ENCODE data around the gene EPB41. TPM values are rescaled to one million over a fixed set of nuclear protein-coding genes. Genes with fewer than 3 reads are reported as not detected.

The EPB41 gene
- total RNA-seq, 1 experiment from 2014 or later: 17.3 TPM

GRCh38 chr1:28877132-28877781 lies 37.1 kb upstream of the EPB41 start:
- no peaks in the 10 kb centered on the region for H4K20me1 ChIP-seq (ENCODE audit: insufficient read depth, low read depth, low read length)
- H3K79me2 ChIP-seq (ENCODE audit: low read length): no peaks in the 10 kb centered on the region
- H2AFZ ChIP-seq (ENCODE audit: low read length): no peak overlapping the region
- no peaks in the 10 kb centered on the region for H3K9me2 ChIP-seq (replicated peaks; ENCODE audit: insufficient read depth, low read length)
- H3K27me3 ChIP-seq (ENCODE audit: low read length): no peaks in the 10 kb centered on the region
- H3K4me2 ChIP-seq (ENCODE audit: low read depth, low read length, poor library complexity, severe bottlenecking): no peak overlapping the region
- no peaks in the 10 kb centered on the region for H3K36me3 ChIP-seq (ENCODE audit: insufficient read depth, low read length)
- peak; percentile 91 for DNase-seq
- peaks cover 5% of the 10 kb centered on the region; the same call in 1 of the 2 replicates for H3K4me1 ChIP-seq (ENCODE audit: low read length)
- no peak overlapping the region for H3K27ac ChIP-seq (ENCODE audit: low read length)
- no peak overlapping the region for H3K4me3 ChIP-seq (ENCODE audit: low read length)
- no peak overlapping the region for H3K9ac ChIP-seq (ENCODE audit: low read length)
- no peaks in the 10 kb centered on the region for H3K9me3 ChIP-seq (ENCODE audit: low read length)

- Histone ChIP-seq H2AFZ (ENCODE audit: low read length) (no peak overlapping the region), H3K27me3 (ENCODE audit: low read length) (no peaks in the 10 kb centered on the region)
Observed at GRCh38 chr1:28878796-28879195, 35.6 kb upstream of the EPB41 start.

GRCh38 chr1:28882009-28882628 lies 32.2 kb upstream of the EPB41 start:
- no peaks in the 10 kb centered on the region for H3K36me3 ChIP-seq (ENCODE audit: insufficient read depth, low read length)
- no peak overlapping the region for H3K4me3 ChIP-seq (ENCODE audit: low read length)
- peak; percentile 89 for DNase-seq
- no peaks in the 10 kb centered on the region for H3K27me3 ChIP-seq (ENCODE audit: low read length)
- H4K20me1 ChIP-seq (ENCODE audit: insufficient read depth, low read depth, low read length): no peaks in the 10 kb centered on the region
- no peak overlapping the region for H3K27ac ChIP-seq (ENCODE audit: low read length)
- no peaks in the 10 kb centered on the region for H3K9me2 ChIP-seq (replicated peaks; ENCODE audit: insufficient read depth, low read length)
- H3K9ac ChIP-seq (ENCODE audit: low read length): no peak overlapping the region
- H3K4me2 ChIP-seq (ENCODE audit: low read depth, low read length, poor library complexity, severe bottlenecking): peak overlapping the region; percentile 9
- H3K9me3 ChIP-seq (ENCODE audit: low read length): no peaks in the 10 kb centered on the region
- no peaks in the 10 kb centered on the region for H3K79me2 ChIP-seq (ENCODE audit: low read length)
- peaks cover 30% of the 10 kb centered on the region for H3K4me1 ChIP-seq (ENCODE audit: low read length)
- H2AFZ ChIP-seq (ENCODE audit: low read length): peak overlapping the region; percentile 27; the same call in 1 of the 2 replicates

More at GRCh38 chr1:28878796-28879195, 35.6 kb upstream of the EPB41 start:
- H4K20me1 ChIP-seq (ENCODE audit: insufficient read depth, low read depth, low read length): no peaks in the 10 kb centered on the region
- no peaks in the 10 kb centered on the region for H3K9me3 ChIP-seq (ENCODE audit: low read length)
- H3K4me1 ChIP-seq (ENCODE audit: low read length): peaks cover 12% of the 10 kb centered on the region
- H3K9me2 ChIP-seq (replicated peaks; ENCODE audit: insufficient read depth, low read length): no peaks in the 10 kb centered on the region
- no peak overlapping the region for H3K27ac ChIP-seq (ENCODE audit: low read length)
- H3K4me3 ChIP-seq (ENCODE audit: low read length): no peak overlapping the region
- no peaks in the 10 kb centered on the region for H3K79me2 ChIP-seq (ENCODE audit: low read length)
- H3K9ac ChIP-seq (ENCODE audit: low read length): no peak overlapping the region
- H3K4me2 ChIP-seq (ENCODE audit: low read depth, low read length, poor library complexity, severe bottlenecking): no peak overlapping the region
- DNase-seq: no peak
- H3K36me3 ChIP-seq (ENCODE audit: insufficient read depth, low read length): no peaks in the 10 kb centered on the region

- H3K27ac ChIP-seq (ENCODE audit: low read length): no peak overlapping the region
- peak overlapping the region; percentile 87; the same call in 1 of the 2 replicates for H2AFZ ChIP-seq (ENCODE audit: low read length)
- peak overlapping the region; percentile 45; the same call in 1 of the 2 replicates for H3K4me3 ChIP-seq (ENCODE audit: low read length)
Observed at GRCh38 chr1:28883242-28883616, 31.1 kb upstream of the EPB41 start.

GRCh38 chr1:28885472-28885877 lies 28.9 kb upstream of the EPB41 start:
- H3K36me3 ChIP-seq (ENCODE audit: insufficient read depth, low read length): no peaks in the 10 kb centered on the region
- no peaks in the 10 kb centered on the region for H3K79me2 ChIP-seq (ENCODE audit: low read length)
- H3K9me2 ChIP-seq (replicated peaks; ENCODE audit: insufficient read depth, low read length): no peaks in the 10 kb centered on the region
- no peak overlapping the region for H3K4me2 ChIP-seq (ENCODE audit: low read depth, low read length, poor library complexity, severe bottlenecking)
- no peak overlapping the region for H3K9ac ChIP-seq (ENCODE audit: low read length)
- no peak overlapping the region for H3K4me3 ChIP-seq (ENCODE audit: low read length)
- DNase-seq: no peak
- H3K27ac ChIP-seq (ENCODE audit: low read length): no peak overlapping the region
- no peak overlapping the region for H2AFZ ChIP-seq (ENCODE audit: low read length)
- H3K27me3 ChIP-seq (ENCODE audit: low read length): no peaks in the 10 kb centered on the region
- peaks cover 38% of the 10 kb centered on the region for H3K4me1 ChIP-seq (ENCODE audit: low read length)
- H3K9me3 ChIP-seq (ENCODE audit: low read length): no peaks in the 10 kb centered on the region
- no peaks in the 10 kb centered on the region for H4K20me1 ChIP-seq (ENCODE audit: insufficient read depth, low read depth, low read length)

More at GRCh38 chr1:28883242-28883616, 31.1 kb upstream of the EPB41 start:
- H3K9me3 ChIP-seq (ENCODE audit: low read length): no peaks in the 10 kb centered on the region
- DNase-seq: no peak
- no peaks in the 10 kb centered on the region for H3K9me2 ChIP-seq (replicated peaks; ENCODE audit: insufficient read depth, low read length)
- H3K4me1 ChIP-seq (ENCODE audit: low read length): peaks cover 38% of the 10 kb centered on the region
- peak overlapping the region; percentile 31 for H3K9ac ChIP-seq (ENCODE audit: low read length)
- no peaks in the 10 kb centered on the region for H3K27me3 ChIP-seq (ENCODE audit: low read length)
- H3K4me2 ChIP-seq (ENCODE audit: low read depth, low read length, poor library complexity, severe bottlenecking): peak overlapping the region; percentile 60
- no peaks in the 10 kb centered on the region for H3K36me3 ChIP-seq (ENCODE audit: insufficient read depth, low read length)
- no peaks in the 10 kb centered on the region for H3K79me2 ChIP-seq (ENCODE audit: low read length)
- H4K20me1 ChIP-seq (ENCODE audit: insufficient read depth, low read depth, low read length): no peaks in the 10 kb centered on the region

- H3K79me2 ChIP-seq (ENCODE audit: low read length): no peaks in the 10 kb centered on the region
- H3K4me1 ChIP-seq (ENCODE audit: low read length): peaks cover 38% of the 10 kb centered on the region
- no peaks in the 10 kb centered on the region for H4K20me1 ChIP-seq (ENCODE audit: insufficient read depth, low read depth, low read length)
- DNase-seq: no peak
- no peaks in the 10 kb centered on the region for H3K9me3 ChIP-seq (ENCODE audit: low read length)
- H3K9ac ChIP-seq (ENCODE audit: low read length): no peak overlapping the region
- peak overlapping the region; percentile 75; the same call in 1 of the 2 replicates for H3K4me3 ChIP-seq (ENCODE audit: low read length)
- H3K9me2 ChIP-seq (replicated peaks; ENCODE audit: insufficient read depth, low read length): no peaks in the 10 kb centered on the region
- peak overlapping the region; percentile 97 for H3K4me2 ChIP-seq (ENCODE audit: low read depth, low read length, poor library complexity, severe bottlenecking)
- H3K27ac ChIP-seq (ENCODE audit: low read length): no peak overlapping the region
- H2AFZ ChIP-seq (ENCODE audit: low read length): no peak overlapping the region
- H3K36me3 ChIP-seq (ENCODE audit: insufficient read depth, low read length): no peaks in the 10 kb centered on the region
- H3K27me3 ChIP-seq (ENCODE audit: low read length): no peaks in the 10 kb centered on the region
Observed at GRCh38 chr1:28885977-28886730, 28.2 kb upstream of the EPB41 start.

- Histone ChIP-seq H3K9me2 (replicated peaks; ENCODE audit: insufficient read depth, low read length) (no peaks in the 10 kb centered on the region), H3K9me3 (ENCODE audit: low read length) (no peaks in the 10 kb centered on the region), H4K20me1 (ENCODE audit: insufficient read depth, low read depth, low read length) (no peaks in the 10 kb centered on the region), H3K27me3 (ENCODE audit: low read length) (no peaks in the 10 kb centered on the region), H3K36me3 (ENCODE audit: insufficient read depth, low read length) (no peaks in the 10 kb centered on the region), H3K79me2 (ENCODE audit: low read length) (no peaks in the 10 kb centered on the region), H3K4me3 (ENCODE audit: low read length) (peak overlapping the region; percentile 75), H3K4me1 (ENCODE audit: low read length) (peaks cover 36% of the 10 kb centered on the region), H3K27ac (ENCODE audit: low read length) (no peak overlapping the region), H3K4me2 (ENCODE audit: low read depth, low read length, poor library complexity, severe bottlenecking) (peak overlapping the region; percentile 97), H2AFZ (ENCODE audit: low read length) (peak overlapping the region; percentile 96), H3K9ac (ENCODE audit: low read length) (peak overlapping the region; percentile 79)
- DNase-seq: peak; percentile 95
Observed at GRCh38 chr1:28886731-28887418, 27.5 kb upstream of the EPB41 start.

All from Karpas-422 (cell line).